GM18861 (cell line): ENCODE measurements around the gene SLC13A2.
"Not testable (repeated sequence)": the region's sequence is repeated elsewhere in the genome, so short reads cannot be mapped to it uniquely, and the experiment has no call there.

ENCODE experiments used
- ATAC-seq: cut with Tn5 transposase; IDR thresholded peaks from one replicate; pipeline ENCODE4 v1.9.1; 2021; ENCODE audit not compliant: unreplicated experiment

The SLC13A2 gene

DNA sequence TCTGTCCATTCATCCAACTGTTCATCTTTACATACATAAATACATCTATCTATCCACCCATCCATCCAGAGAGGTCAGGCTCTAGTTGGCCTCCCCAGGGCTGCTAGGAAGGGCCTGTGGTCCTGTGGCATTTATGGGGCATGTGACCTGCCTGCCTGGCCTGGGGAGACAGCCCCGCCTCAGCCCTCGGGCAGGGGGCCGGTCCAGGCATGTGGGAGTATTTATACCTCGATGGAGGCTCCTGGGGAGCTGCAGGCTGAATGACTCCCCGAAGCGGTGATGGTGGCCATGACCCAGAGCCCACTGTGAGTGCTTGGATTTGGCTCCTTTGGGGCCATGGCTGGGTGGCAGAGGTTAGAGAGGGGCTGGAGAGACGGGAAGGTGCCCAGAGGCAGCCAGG is 40.0 kb downstream of the SLC13A2 start:
- no peak for ATAC-seq

DNA sequence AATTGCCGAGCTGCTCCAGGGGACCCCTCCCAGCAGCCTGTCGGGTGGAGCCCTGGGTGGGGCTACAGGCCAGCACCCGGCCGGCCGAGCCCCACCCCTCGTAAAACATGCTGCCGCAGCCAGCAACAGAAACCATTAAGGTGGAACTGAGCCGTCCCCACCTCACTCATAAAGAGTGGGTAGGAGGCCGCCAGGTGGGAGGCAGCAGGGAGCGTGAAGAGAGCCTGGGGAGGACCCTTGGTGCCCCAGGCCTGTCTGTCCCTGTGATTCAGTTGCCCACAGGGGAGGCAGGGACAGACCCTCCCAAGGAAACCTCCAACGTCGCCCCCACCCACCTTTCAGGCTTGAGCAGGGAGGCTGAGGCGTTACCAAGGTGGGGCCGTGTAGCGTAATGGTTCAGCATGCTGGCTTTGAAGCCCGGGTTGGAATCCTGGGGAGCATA is 41.1 kb downstream of the SLC13A2 start:
- ATAC-seq, result no peak

DNA sequence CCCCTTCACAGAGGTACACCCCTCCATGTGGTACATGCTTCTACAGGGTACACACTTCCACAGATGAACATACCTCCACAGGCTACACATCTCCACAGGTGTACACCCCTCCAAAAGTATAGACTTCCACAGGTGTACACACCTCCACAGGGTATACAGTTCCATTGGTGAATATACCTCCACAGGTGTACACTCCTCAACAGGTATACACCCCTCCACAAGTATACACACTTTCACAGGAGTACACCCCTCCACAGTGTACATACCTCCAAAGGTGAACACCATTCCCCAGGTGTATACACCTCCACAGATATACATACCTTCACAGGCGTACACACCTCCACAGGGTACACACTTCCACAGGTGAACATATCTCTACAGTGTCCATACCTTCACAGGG is 42.1 kb downstream of the SLC13A2 start:
- ATAC-seq, result no peak

DNA sequence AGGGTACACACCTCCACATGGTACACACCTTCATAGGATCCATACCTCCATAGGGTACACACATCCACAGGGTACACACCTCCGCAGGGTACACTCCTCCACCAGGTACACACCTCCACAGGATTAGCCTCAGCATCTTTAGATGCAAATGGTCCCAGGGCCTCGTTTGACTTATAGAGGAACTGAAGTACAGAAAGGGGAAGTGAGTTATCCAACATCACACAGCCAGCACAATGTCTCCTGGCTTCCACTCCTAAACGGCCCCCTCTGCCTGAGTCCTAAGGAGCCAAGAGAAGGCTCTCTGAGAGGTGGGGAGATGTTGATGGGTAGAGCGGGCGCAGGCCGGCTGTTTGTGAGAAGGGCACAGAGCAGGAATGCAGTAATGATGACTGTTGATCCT is 44.7 kb downstream of the SLC13A2 start:
- ATAC-seq, result no peak

DNA sequence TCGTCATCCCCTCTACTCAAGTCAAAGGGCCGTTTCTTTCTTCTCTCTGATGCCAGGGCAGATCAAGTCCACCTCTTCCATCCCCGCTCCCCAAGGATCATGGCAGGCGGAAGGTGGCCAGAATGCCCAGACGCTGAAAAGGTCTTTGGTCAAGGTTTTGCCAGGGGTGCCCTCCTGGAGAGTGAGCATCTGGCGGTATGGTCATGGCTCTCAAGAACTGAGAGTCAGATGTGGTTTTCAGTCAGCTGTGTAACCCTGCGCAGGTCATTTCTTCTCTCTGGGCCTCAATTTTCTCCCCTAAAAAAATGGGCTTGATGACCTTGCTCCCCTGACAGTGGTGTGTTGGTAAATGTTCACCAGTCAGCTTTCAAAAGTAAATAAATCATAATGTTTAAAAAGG is 45.1 kb downstream of the SLC13A2 start:
- ATAC-seq, result no peak

DNA sequence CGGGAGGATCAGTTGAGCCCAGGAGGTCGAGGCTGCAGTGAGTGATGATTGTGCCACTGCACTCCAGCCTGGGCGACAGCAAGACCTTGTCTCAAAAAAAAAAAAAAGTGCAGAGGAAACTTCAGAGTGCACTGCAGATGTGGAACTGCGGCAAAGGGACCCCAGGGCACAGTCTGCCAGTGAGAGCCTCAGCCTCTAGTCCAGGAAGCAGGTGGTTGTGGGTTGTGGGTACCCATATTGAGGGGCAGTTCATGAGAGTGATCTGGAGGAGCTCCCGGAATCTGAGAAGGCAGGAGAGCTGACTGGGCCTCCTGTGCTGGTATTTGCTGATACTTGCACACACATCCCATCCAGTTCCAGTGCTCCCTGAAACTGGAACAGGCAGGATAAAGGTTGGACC is 45.8 kb downstream of the SLC13A2 start:
- no peak for ATAC-seq

DNA sequence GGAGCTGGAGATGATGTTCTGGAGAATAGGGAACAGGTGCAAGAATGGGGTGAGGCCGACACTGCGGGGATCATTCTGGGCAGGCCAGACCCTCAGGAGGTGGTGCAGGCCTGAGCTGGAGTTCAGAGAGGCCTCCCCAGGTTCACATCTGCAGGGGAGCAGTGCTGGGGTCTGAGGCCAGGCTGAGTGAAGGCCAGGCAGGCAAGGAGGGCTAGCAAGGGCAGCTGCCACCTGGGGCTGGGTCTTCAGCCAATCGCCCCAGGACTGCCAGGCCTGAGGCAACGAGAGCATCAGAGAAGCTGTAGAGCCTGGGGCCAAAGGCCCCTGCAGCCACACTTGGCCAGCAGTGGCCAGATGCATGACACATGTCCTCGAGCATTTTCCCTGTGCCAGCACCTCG is 47.2 kb downstream of the SLC13A2 start:
- no peak for ATAC-seq

DNA sequence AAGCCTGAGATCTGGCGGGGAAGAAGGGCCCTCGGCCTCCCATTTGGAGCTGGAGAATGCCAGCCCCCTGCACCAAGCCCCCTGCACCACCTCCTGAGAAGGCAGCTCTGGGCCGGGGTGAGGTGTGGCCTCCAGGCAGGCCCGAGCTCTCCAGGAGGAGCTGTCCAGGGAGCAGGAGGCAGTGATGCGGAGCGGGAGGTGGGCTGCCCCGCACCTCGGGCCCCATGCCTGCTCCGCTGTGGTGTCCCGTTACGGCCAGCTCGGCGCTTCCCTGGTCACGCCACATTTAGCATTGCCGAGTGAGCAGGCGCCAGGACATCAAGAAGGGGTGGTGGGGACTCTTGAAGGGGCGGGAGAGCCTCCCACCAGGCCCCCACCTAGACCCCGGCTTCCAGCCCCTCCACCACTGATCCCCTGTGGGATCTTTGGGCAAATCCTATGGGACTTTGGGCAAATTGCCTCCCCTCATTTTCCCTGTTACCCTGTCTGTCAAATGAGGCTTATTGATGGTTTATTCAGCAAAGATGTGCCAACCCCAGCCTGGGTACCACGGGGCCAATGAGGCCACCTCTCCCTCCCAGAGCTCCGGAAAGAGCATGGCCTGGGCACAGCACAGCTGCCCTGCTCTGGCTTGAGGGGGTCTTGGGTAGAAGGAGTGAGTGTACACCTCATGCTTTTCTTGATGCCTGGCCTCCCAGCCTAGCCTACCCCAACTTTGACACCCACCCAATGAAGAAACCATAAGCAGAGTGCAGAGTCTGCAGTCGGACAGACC is 48.1 kb downstream of the SLC13A2 start:
- ATAC-seq, result no peak

DNA sequence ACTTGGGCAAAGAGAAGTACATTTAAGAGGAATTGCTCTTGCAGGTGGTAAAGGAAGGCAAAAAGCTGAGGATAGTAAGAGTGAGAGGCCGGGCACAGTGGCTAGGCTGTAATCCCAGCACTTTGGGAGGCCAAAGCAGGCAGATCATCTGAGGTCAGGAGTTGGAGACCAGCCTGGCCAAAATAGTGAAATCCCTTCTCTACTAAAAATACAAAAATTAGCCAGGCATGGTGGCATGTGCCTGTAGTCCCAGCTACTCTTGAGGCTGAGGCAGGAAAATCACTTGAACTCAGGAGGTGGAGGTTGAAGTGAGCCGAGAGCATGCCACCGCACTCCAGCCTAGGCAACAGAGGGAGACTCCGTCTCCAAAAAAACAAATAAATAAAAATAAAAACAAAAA is 48.8 kb downstream of the SLC13A2 start:
- ATAC-seq, result not testable (repeated sequence)

DNA sequence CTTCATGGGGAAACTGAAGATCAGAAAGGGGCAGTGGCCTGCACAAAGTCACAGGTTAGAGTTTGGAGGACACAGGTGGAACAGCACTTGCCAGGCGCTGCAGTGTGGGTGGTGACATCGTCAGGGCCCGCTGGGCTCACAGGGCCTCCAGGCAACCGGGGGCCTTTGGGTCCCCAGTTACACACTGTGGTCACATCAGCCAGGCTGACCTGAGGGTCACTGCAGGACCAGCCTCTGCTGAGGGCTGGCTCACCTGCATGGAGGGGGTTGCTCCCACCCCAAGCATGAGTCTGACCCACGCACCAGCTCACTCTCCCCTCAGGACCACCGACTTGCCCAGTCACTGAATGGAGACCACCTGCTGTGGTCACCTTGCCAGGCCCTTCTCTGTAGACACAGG is 49.7 kb downstream of the SLC13A2 start:
- ATAC-seq, result no peak

DNA sequence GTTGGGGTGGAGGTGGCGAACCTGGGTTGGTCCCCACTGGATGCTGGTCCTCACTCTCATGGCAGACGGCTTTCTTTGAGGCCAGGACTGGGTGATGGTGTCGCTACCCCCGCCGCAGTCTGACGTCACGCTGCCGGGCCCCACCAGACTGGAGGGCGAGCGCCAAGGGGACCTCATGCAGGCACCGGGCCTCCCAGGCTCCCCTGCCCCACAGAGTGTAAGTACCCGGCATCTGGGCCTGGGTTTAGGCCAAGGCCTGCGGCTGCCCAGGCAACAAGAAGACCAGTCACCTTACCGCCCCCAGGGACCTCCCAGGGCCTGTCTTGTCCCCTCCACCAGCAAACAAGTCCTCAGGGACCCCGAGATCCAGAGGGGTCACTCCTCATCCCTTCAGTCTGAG is 50.4 kb downstream of the SLC13A2 start:
- ATAC-seq, result no peak

DNA sequence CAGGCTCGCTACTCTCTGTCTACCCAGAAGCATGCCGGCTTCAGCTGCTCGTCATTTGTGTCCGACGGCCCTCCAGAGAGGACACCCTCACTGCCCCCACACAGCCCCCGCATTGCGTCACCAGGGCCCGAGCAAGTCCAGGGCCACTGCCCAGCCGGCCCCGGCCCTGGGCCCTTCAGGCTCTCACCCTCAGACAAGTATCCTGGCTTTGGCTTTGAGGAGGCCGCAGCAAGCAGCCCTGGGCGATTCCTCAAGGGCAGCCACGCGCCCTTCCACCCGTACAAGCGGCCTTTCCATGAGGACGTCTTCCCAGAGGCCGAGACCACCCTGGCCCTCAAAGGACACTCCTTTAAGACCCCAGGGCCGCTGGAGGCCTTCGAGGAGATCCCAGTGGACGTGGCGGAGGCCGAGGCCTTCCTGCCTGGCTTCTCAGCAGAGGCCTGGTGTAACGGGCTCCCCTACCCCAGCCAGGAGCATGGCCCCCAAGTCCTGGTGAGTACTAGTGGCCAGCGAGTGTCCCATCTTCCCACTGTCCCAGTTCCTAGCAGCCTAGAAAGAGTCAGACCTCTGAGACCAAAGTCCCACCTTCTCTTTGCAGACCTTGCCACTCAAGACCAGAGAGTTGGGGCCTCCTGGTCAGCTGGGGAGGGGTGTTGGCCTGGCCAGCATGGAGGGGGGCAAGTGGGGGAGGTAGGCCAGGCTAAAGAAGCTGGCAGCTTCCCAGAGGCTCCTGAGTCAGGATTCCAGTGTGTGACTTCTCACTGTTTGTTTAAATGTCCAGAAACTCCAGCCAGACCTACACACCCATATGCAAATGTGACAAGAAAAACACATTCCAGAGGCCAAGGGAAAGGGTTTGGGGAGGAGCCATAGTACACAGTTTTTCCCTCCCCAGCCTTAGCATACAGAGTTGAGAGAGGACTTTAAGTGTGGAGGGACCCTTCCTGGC is 51.3 kb downstream of the SLC13A2 start:
- no peak for ATAC-seq

DNA sequence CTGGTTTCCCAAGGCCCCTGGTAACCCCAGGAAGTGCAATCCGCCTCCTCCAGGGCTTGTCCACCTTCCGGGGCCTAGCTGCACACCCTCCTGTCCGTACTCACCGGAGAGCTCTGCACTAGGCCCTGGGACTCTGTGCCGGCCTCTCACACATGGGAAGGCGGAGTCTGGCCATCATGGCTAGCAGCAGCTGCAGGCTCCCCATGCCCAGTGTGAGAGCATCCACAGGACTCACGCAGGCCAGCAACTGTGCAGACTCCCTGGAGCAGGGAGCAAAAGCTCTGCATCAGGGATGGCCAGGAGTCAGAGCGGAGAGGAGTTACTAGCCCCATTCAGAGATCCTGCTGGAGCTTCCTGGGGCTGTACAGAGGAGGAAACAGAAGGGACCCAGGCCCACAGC is 52.9 kb downstream of the SLC13A2 start:
- ATAC-seq, result no peak

DNA sequence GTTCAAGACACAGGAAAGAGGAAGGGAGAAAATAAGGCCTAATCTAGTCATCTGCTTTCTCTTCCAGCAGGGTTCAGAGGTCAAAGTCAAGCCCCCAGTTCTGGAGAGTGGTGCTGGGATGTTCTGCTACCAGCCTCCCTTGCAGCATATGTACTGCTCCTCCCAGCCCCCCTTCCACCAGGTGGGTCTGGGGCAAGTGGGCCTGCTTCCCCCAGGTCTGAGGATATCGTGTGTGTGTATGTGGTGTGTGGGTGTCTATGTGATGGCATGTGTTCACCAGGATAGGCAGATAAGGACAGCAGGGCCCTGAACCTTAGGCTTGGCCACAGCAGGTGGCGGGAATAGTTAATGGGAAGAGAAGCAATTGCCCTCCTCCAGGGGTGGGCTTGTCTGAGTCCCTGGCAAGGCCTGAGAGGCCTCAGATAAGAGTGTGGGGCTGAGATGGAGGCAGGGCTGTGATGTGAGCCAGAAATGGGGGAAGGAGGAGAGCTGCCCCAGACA is 53.8 kb downstream of the SLC13A2 start:
- ATAC-seq, result no peak

DNA sequence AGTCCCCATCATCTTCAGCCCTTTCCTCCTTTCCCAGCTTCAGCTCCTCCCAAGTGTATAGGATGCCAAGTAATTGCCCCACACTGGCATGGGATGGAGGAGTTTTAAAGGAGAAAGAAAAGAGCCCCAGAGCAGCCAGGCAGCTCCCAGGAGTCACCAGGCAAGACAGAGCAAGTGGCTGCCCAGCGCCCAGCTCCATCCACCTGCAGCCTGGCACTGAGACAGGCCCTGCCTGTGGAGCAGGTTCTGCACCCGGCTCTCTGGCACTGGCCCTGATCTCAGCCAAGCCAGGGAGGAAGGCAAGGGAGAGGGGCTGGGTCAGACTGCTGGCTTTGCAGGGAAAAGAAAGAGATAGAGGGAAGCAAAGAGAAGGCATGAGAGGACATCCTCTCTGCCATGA is 54.4 kb downstream of the SLC13A2 start:
- no peak for ATAC-seq

DNA sequence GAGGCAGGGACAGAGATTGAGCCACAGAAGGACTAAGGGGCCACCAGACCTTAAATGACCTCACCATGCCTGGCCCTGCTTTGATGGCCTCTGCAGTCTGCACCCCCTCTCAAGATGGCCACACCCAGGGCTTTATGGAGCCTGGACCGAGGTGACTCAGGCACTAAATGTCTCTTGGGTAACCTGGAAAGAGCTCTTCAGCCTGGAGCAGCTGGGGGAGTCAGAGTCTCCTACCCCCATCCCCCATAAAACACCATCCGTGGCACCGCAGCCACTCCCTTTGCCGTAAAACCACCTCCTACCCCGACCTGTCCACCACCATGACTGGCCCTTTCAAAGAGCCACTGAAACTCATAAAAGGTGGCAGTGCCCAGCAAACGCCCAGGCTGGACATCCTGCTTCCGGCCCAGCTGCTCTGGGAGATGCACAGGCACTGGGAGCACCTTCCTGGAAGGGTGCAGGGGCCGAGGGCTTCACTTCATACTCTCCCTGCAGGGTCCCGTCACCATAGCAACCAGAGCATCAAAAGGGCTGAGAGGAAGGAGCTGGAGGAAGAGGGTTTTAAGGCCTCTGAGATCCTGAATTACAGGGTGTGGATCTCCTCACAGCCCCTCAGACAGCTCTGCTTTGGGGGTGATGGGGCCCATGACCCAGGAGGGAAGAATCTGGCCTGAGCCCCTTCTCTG is 55.0 kb downstream of the SLC13A2 start:
- no peak for ATAC-seq

DNA sequence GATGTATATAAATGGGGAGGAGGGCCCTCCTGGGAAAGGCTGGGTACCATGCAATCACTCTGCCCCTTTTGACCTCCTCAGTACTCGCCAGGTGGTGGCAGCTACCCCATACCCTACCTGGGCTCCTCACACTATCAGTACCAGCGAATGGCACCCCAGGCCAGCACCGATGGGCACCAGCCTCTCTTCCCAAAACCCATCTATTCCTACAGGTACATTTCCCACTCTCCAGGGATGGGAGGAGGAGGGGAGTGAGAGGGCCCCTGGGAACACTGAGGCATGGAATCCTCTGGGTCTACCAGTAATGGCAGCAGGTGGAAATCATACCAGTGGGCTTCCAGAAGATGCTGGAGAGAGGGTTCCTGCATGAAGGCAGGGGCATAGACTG is 55.6 kb downstream of the SLC13A2 start:
- ATAC-seq, result no peak

DNA sequence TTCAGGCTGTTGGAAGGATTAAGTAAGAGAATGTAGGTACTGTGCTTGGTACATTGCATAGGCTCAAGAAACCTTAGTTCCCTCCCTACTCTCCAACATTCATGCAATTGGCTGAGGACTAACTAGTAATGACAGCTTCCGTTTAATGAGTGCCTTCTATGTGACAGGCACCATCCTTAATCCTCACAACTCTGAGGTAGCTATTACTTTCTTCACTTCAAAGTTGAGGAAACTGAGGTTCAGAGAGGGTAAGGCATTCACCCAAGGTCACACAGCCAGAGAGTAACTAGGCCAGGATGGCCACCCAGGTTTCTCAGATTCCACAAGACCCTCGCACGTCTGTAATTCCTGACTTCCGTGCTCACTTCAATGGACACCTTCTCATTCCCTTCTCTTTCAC is 56.8 kb downstream of the SLC13A2 start:
- ATAC-seq, result no peak

DNA sequence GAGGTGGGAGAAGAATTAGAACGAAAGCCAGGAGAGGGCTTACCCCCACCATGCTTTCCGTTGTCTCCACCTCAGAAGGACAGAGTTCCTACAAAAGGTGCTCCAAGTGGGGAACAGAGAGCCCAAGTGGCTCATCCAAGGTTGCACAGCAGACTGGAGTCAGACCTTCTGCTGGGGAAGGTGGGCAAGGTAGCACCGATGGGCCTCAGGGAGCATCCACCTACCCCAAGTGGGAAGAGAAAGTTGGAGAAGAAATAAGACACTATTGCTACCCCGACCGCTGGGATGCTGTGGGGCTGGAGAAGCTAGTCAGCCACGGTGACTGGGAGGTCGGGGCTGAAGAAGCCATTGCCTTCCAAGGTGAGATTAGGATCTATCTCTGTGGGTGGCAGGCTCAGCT is 57.5 kb downstream of the SLC13A2 start:
- ATAC-seq, result no peak

DNA sequence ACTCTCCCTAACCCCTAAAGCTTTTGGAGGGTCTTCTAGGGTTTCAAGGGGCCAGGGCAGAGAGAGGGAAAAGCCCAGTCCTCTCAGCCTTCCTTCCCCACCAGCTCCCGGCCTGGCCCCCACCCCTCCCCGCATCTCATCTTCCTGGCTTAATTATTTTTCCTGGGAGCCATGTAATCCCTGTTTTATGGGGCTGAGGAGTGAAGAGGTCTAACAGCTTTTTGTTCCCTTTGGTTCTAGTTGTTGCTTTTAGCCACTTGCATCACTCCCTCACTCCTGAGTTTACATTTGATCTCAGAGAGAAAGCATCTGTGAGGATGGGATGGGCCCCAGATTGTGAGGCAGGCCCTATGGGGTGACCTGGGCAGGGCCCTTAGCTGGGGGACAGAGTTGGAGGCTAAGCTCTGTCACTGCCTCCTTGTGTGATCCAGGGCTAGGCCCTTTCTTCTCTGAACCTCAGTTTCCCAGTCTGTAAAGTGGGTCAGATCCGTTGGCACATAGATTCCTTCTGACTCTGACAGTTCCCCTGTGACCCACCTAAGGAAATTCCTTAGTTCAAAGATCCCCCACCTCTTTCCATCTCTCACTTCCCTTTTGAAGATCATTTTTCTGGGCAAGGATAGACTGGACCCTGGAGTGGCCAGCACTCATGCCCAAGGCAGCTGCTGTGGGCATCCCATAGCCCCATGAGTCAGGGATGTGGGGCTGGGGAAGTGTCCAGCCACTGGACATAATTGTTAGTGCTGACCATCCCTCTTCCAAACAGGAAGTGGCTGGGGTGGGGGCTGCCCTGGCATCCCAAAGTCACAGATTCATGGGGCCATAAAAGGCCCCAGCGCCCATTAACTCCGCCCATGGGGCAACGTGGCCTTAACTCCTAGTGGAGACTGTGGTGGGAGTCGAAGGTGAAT is 58.9 kb downstream of the SLC13A2 start:
- no peak for ATAC-seq
